Thoracic aorta (tissue), 2 donors: ENCODE measurements around the gene DCTN4. TPM values are rescaled to one million over a fixed set of nuclear protein-coding genes. Genes with fewer than 3 reads are reported as not detected.

ENCODE experiments used
- ATAC-seq: fragments of 150-250 bp; one replicate; pipeline ENCODE4 v1.8.0; 2017; ENCODE audit warnings: low read depth; ENCODE audit not compliant: insufficient number of reproducible peaks, low FRiP score
- DNase-seq: peaks from one replicate; pipeline ENCODE4 v3.0.0-alpha.2; 2020; ENCODE audit warnings: low spot score
- H3K27ac ChIP-seq, 2 donors: fragments of 200-600 bp; sonication (generic); 1 replicate in 1 of 2; 2 replicates in 1 of 2; pipeline ENCODE4 v1.5.1; 2016; ENCODE audit warnings: mild to moderate bottlenecking in 2 of 2, moderate library complexity in 2 of 2
- H3K27me3 ChIP-seq: fragments of 200-600 bp; sonication (generic); replicated peaks from 2 replicates; pipeline ENCODE4 v1.6.0; 2016; ENCODE audit warnings: mild to moderate bottlenecking; ENCODE audit not compliant: insufficient read depth
- H3K36me3 ChIP-seq: fragments of 200-600 bp; sonication (generic); one replicate; pipeline ENCODE4 v1.5.1; 2016
- H3K4me1 ChIP-seq, 2 donors: fragments of 200-600 bp; sonication (generic); 1 replicate in 1 of 2; 2 replicates in 1 of 2; pipeline versions ENCODE4 v1.5.1 to v1.6.0; 2016; ENCODE audit warnings: low read depth in 2 of 2, mild to moderate bottlenecking in 1 of 2; ENCODE audit not compliant: control insufficient read depth in 1 of 2
- H3K4me3 ChIP-seq: fragments of 200-600 bp; sonication (generic); 2 replicates; pipeline ENCODE4 v1.5.1; 2016; ENCODE audit warnings: mild to moderate bottlenecking
- H3K9me3 ChIP-seq: fragments of 200-600 bp; sonication (generic); 2 replicates; pipeline ENCODE4 v1.5.1; 2016
- CTCF ChIP-seq: fragments of 200-600 bp; sonication (generic); IDR thresholded peaks from one replicate; pipeline ENCODE4 v1.5.1; 2019; ENCODE audit warnings: antibody characterized with exemption
- total RNA-seq, 2 donors: library from RNA; depleted of rRNA; stranded (reverse); fragments of >200 nt; gene quantifications; one replicate each; pipeline versions ENCODE4 v1.1.0 to v1.2.3, GENCODE V29; 2016

DCTN4 gene
- total RNA-seq, 2 donors from 2014 or later: 37.9 to 49.0 TPM

GRCh38 chr5:150791536-150791935, 32.7 kb upstream of the DCTN4 start:
- no peak overlapping the region for H3K4me3 ChIP-seq
- H3K27me3 ChIP-seq: no peaks in the 10 kb centered on the region
- DNase-seq: no peak
- peaks cover 39 to 68% of the 10 kb centered on the region in 2 donors for H3K4me1 ChIP-seq
- ATAC-seq: no peak
- no peak overlapping the region for H3K27ac ChIP-seq
- H3K36me3 ChIP-seq: peaks cover 12% of the 10 kb centered on the region
- no peaks in the 10 kb centered on the region for H3K9me3 ChIP-seq
- TF ChIP-seq CTCF: no peak

- DNase-seq: peak; percentile 34
- TF ChIP-seq CTCF: no peak
- H3K4me3 ChIP-seq: peak overlapping the region; percentile 46
- H3K36me3 ChIP-seq: no peaks in the 10 kb centered on the region
- H3K4me1 ChIP-seq: peaks cover 45 to 75% of the 10 kb centered on the region in 2 donors
- H3K9me3 ChIP-seq: no peaks in the 10 kb centered on the region
- H3K27me3 ChIP-seq: no peaks in the 10 kb centered on the region
- peak; percentile 96 for ATAC-seq
- peak overlapping the region; percentile 18 to 72 for H3K27ac ChIP-seq
Measured at GRCh38 chr5:150789943-150790611, 31.3 kb upstream of the DCTN4 start.

DNA sequence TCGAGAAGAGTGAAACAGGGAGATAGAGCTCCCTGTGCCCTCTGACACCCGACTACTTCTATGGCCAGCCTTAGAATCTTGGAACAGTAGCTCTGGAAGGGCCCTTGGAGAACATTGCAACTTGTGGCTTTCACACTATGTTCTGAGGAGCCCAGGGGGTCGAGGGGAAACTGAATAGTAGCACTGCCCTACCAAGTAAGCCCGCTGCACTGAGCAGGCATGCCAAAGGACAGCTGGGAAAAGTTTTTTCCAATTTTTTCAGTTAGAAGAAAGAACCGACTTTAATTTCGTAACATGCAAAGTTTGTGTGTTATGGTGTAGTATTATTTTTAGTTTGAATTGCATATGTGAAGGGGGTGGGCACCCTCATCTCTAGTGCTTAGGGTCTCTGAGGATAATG, 30.6 kb upstream of the DCTN4 start:
- Histone ChIP-seq H3K27ac (peak overlapping the region in 1 of 2 donors; percentile 72), H3K9me3 (no peaks in the 10 kb centered on the region), H3K27me3 (no peaks in the 10 kb centered on the region), H3K36me3 (no peaks in the 10 kb centered on the region), H3K4me1 (peaks cover 51 to 81% of the 10 kb centered on the region in 2 donors), H3K4me3 (no peak overlapping the region)
- DNase-seq (no peak), ATAC-seq (no peak)
- TF ChIP-seq CTCF: no peak

DNA sequence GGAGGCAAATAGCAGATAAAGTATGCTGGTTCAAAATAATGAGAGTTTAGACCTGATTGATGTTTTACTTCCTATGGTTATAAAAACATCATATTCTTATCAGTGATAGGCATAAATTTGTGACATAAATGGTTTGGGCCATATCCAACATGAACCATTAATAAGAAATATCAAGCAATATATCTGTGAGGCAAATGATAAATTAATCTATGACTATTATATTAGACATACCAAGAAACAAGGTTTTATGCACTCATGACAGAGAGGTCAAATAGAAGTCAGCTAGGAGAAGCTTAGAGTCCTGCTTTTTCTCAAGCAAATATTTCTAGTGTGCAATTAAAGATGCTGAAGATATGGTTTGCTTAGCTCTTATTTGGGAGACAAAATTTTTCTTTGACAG, 30.2 kb upstream of the DCTN4 start:
- Histone ChIP-seq H3K9me3 (no peaks in the 10 kb centered on the region), H3K36me3 (no peaks in the 10 kb centered on the region), H3K4me1 (peaks cover 56 to 85% of the 10 kb centered on the region in 2 donors), H3K27me3 (no peaks in the 10 kb centered on the region), H3K4me3 (no peak overlapping the region), H3K27ac (peak overlapping the region in 1 of 2 donors; percentile 72)
- ATAC-seq (no peak), DNase-seq (no peak)
- TF ChIP-seq CTCF: no peak

- ATAC-seq: no peak
- no peaks in the 10 kb centered on the region for H3K9me3 ChIP-seq
- H3K27ac ChIP-seq: peak overlapping the region; percentile 28 to 51
- no peak overlapping the region for H3K4me3 ChIP-seq
- no peaks in the 10 kb centered on the region for H3K27me3 ChIP-seq
- DNase-seq: no peak
- H3K4me1 ChIP-seq: peaks cover 68 to 86% of the 10 kb centered on the region in 2 donors
- no peak for TF ChIP-seq CTCF
- H3K36me3 ChIP-seq: no peaks in the 10 kb centered on the region
Measured at GRCh38 chr5:150787656-150788055, 28.8 kb upstream of the DCTN4 start.
